Renal cortex interstitium (tissue), 15 donors: ENCODE data around the gene GABARAPL2. TPM values are rescaled to one million over a fixed set of nuclear protein-coding genes. Genes with fewer than 3 reads are reported as not detected.

Source experiments
- DNase-seq, 11 donors: peaks; one replicate each; pipeline ENCODE4 v3.0.0-alpha.2; 2013; ENCODE audit warnings: low read depth in 9 of 11, low spot score in 4 of 11; ENCODE audit errors: extremely low read depth in 1 of 11
- long read RNA-seq, 16 experiments: transcript quantifications; one replicate each; lab custom pipeline, GENCODE V29; 2026
- polyA plus RNA-seq, 3 donors: library from polyadenylated mRNA; unstranded; fragments of 120-200 nt; gene quantifications; one replicate each; pipeline ENCODE4 v1.2.1, GENCODE V29; 2013; ENCODE audit not compliant: insufficient read length in 3 of 3

The GABARAPL2 gene
- polyA plus RNA-seq, result 100 to 1,000 TPM; 171 to 185 (median 175) TPM
- long read RNA-seq, donor 1, transcript GABARAPL2-201 (4 exons, 1,002 nt), result minor isoform, 87 of 249 reads
- long read RNA-seq, donor 1, transcript GABARAPL2-204 (1 exons, 2,274 nt), result major isoform, 160 of 249 reads
- long read RNA-seq, donor 1, partial matches to known transcripts, result 0 of 249 reads
- long read RNA-seq, donor 1, other reads (novel, unspliced or antisense), result 0 of 249 reads
- long read RNA-seq, donor 2, transcript GABARAPL2-204 (1 exons, 2,274 nt), result major isoform, 160 of 274 reads
- long read RNA-seq, donor 2, transcript GABARAPL2-201 (4 exons, 1,002 nt), result minor isoform, 105 of 274 reads
- long read RNA-seq, donor 2, partial matches to known transcripts, result 5 of 274 reads
- long read RNA-seq, donor 2, other reads (novel, unspliced or antisense), result 0 of 274 reads
- long read RNA-seq, donor 3, transcript GABARAPL2-204 (1 exons, 2,274 nt), result major isoform, 295 of 518 reads
- long read RNA-seq, donor 3, transcript GABARAPL2-201 (4 exons, 1,002 nt), result minor isoform, 191 of 518 reads
- long read RNA-seq, donor 3, transcript GABARAPL2-203 (3 exons, 571 nt), result minor isoform, 5 of 518 reads
- long read RNA-seq, donor 3, partial matches to known transcripts, result 21 of 518 reads
- long read RNA-seq, donor 3, other reads (novel, unspliced or antisense), result 5 of 518 reads
- long read RNA-seq, donor 4, transcript GABARAPL2-201 (4 exons, 1,002 nt), result minor isoform, 117 of 302 reads
- long read RNA-seq, donor 4, transcript GABARAPL2-204 (1 exons, 2,274 nt), result major isoform, 173 of 302 reads
- long read RNA-seq, donor 4, partial matches to known transcripts, result 8 of 302 reads
- long read RNA-seq, donor 4, other reads (novel, unspliced or antisense), result 0 of 302 reads
- long read RNA-seq, donor 5, result 0 reads
- long read RNA-seq, donor 6, transcript GABARAPL2-204 (1 exons, 2,274 nt), result major isoform, 232 of 341 reads
- long read RNA-seq, donor 6, transcript GABARAPL2-201 (4 exons, 1,002 nt), result minor isoform, 92 of 341 reads
- long read RNA-seq, donor 6, transcript GABARAPL2-203 (3 exons, 571 nt), result minor isoform, 9 of 341 reads
- long read RNA-seq, donor 6, partial matches to known transcripts, result 7 of 341 reads
- long read RNA-seq, donor 6, other reads (novel, unspliced or antisense), result 0 of 341 reads
- long read RNA-seq, donor 7, transcript GABARAPL2-201 (4 exons, 1,002 nt), result minor isoform, 149 of 481 reads
- long read RNA-seq, donor 7, transcript GABARAPL2-204 (1 exons, 2,274 nt), result major isoform, 320 of 481 reads
- long read RNA-seq, donor 7, transcript GABARAPL2-203 (3 exons, 571 nt), result minor isoform, 5 of 481 reads
- long read RNA-seq, donor 7, partial matches to known transcripts, result 7 of 481 reads
- long read RNA-seq, donor 7, other reads (novel, unspliced or antisense), result 0 of 481 reads
- long read RNA-seq, donor 8, result 0 reads
- long read RNA-seq, donor 9, transcript GABARAPL2-201 (4 exons, 1,002 nt), result minor isoform, 118 of 309 reads
- long read RNA-seq, donor 9, transcript GABARAPL2-204 (1 exons, 2,274 nt), result major isoform, 181 of 309 reads
- long read RNA-seq, donor 9, partial matches to known transcripts, result 6 of 309 reads
- long read RNA-seq, donor 9, other reads (novel, unspliced or antisense), result 0 of 309 reads
- long read RNA-seq, donor 10, transcript GABARAPL2-201 (4 exons, 1,002 nt), result minor isoform, 140 of 497 reads
- long read RNA-seq, donor 10, transcript GABARAPL2-204 (1 exons, 2,274 nt), result major isoform, 328 of 497 reads
- long read RNA-seq, donor 10, partial matches to known transcripts, result 26 of 497 reads
- long read RNA-seq, donor 10, other reads (novel, unspliced or antisense), result 0 of 497 reads
- long read RNA-seq, donor 11, transcript GABARAPL2-204 (1 exons, 2,274 nt), result major isoform, 162 of 256 reads
- long read RNA-seq, donor 11, transcript GABARAPL2-201 (4 exons, 1,002 nt), result minor isoform, 79 of 256 reads
- long read RNA-seq, donor 11, partial matches to known transcripts, result 7 of 256 reads
- long read RNA-seq, donor 11, other reads (novel, unspliced or antisense), result 7 of 256 reads
- long read RNA-seq, donor 12, transcript GABARAPL2-204 (1 exons, 2,274 nt), result major isoform, 96 of 155 reads
- long read RNA-seq, donor 12, transcript GABARAPL2-201 (4 exons, 1,002 nt), result minor isoform, 58 of 155 reads
- long read RNA-seq, donor 12, partial matches to known transcripts, result 0 of 155 reads
- long read RNA-seq, donor 12, other reads (novel, unspliced or antisense), result 0 of 155 reads
- long read RNA-seq, donor 13, result 0 reads
- long read RNA-seq, donor 14, transcript GABARAPL2-201 (4 exons, 1,002 nt), result minor isoform, 109 of 296 reads
- long read RNA-seq, donor 14, transcript GABARAPL2-204 (1 exons, 2,274 nt), result major isoform, 173 of 296 reads
- long read RNA-seq, donor 14, partial matches to known transcripts, result 10 of 296 reads
- long read RNA-seq, donor 14, other reads (novel, unspliced or antisense), result 0 of 296 reads
- long read RNA-seq, donor 15, transcript GABARAPL2-204 (1 exons, 2,274 nt), result major isoform, 88 of 138 reads
- long read RNA-seq, donor 15, transcript GABARAPL2-201 (4 exons, 1,002 nt), result minor isoform, 38 of 138 reads
- long read RNA-seq, donor 15, partial matches to known transcripts, result 9 of 138 reads
- long read RNA-seq, donor 15, other reads (novel, unspliced or antisense), result 0 of 138 reads
- long read RNA-seq, donor 16, transcript GABARAPL2-204 (1 exons, 2,274 nt), result major isoform, 492 of 771 reads
- long read RNA-seq, donor 16, transcript GABARAPL2-203 (3 exons, 571 nt), result minor isoform, 12 of 771 reads
- long read RNA-seq, donor 16, transcript GABARAPL2-201 (4 exons, 1,002 nt), result minor isoform, 253 of 771 reads
- long read RNA-seq, donor 16, partial matches to known transcripts, result 13 of 771 reads
- long read RNA-seq, donor 16, other reads (novel, unspliced or antisense), result 0 of 771 reads

GRCh38 chr16:75566040-75566757 is at the start of gene GABARAPL2:
GABARAPL2 (plus strand) TSS chr16:75566379; CDS start chr16:75566487, 108 bp downstream.
- peak; percentile 57 to 89 (median 83) for DNase-seq

- DNase-seq, result no peak
These were observed 47.0 kb upstream of the GABARAPL2 start for GRCh38 chr16:75519175-75519574.

- DNase-seq, result no peak
These were observed 40.0 kb upstream of the GABARAPL2 start for GRCh38 chr16:75526032-75526790.

- DNase-seq, result no peak
These were observed 38.3 kb upstream of the GABARAPL2 start for GRCh38 chr16:75527825-75528299.

GRCh38 chr16:75529056-75529905 is 36.9 kb upstream of the GABARAPL2 start:
- DNase-seq, result no peak

GRCh38 chr16:75529959-75530358 is 36.2 kb upstream of the GABARAPL2 start:
- DNase-seq, result no peak

GRCh38 chr16:75532142-75532765 is 33.9 kb upstream of the GABARAPL2 start:
- DNase-seq, result no peak

- DNase-seq, result no peak
These were observed 33.4 kb upstream of the GABARAPL2 start for GRCh38 chr16:75532791-75533190.

- DNase-seq, result no peak
These were observed 31.5 kb upstream of the GABARAPL2 start for GRCh38 chr16:75534560-75535205.

- DNase-seq, result no peak
These were observed 30.9 kb upstream of the GABARAPL2 start for GRCh38 chr16:75535211-75535843.

GRCh38 chr16:75535901-75536300 is 30.3 kb upstream of the GABARAPL2 start, which contains the start of gene CHST5:
CHST5 (minus strand) TSS chr16:75536108; CDS start chr16:75530384, 5,724 bp downstream.
- no peak for DNase-seq

- no peak for DNase-seq
These were observed 28.4 kb upstream of the GABARAPL2 start for GRCh38 chr16:75537776-75538175.
